Activated CD4-positive, alpha-beta memory T cell treated with anti-CD3 and anti-CD28 coated beads for 36 hours (primary cell): ENCODE measurements around the gene TSPEAR. TPM values are rescaled to one million over a fixed set of nuclear protein-coding genes. Genes with fewer than 3 reads are reported as not detected.
"Not testable (repeated sequence)": the region's sequence is repeated elsewhere in the genome, so short reads cannot be mapped to it uniquely, and the experiment has no call there.

Experiments used
- CTCF ChIA-PET: fragments of 350-600 bp; sonication (Branson Sonifier 250); formaldehyde crosslinking; loops from one replicate; lab custom pipeline; 2021; ENCODE audit warnings: antibody characterized with exemption, inconsistent platforms; lab: Charles Lee
- POLR2A ChIA-PET: fragments of 350-600 bp; sonication (Branson Sonifier 250); formaldehyde crosslinking; loops from one replicate; lab custom pipeline; 2021; ENCODE audit warnings: antibody characterized with exemption; lab: Charles Lee
- DNase-seq: peaks from one replicate; pipeline ENCODE4 v3.0.0-alpha.2; 2020
- H3K27ac Mint-ChIP-seq: one replicate; pipeline ENCODE4 v1.8.0; 2021; ENCODE audit warnings: mixed read lengths
- H3K27me3 Mint-ChIP-seq: one replicate; pipeline ENCODE4 v1.8.0; 2021; ENCODE audit warnings: mixed read lengths
- H3K36me3 Mint-ChIP-seq: one replicate; pipeline ENCODE4 v1.8.0; 2021; ENCODE audit warnings: mixed read lengths
- H3K4me1 Mint-ChIP-seq: one replicate; pipeline ENCODE4 v1.8.0; 2021; ENCODE audit warnings: low read depth, mixed read lengths
- H3K4me3 Mint-ChIP-seq: one replicate; pipeline ENCODE4 v1.8.0; 2021; ENCODE audit warnings: mild to moderate bottlenecking, mixed read lengths
- H3K9me3 Mint-ChIP-seq: one replicate; pipeline ENCODE4 v1.8.0; 2021; ENCODE audit warnings: mixed read lengths
- intact Hi-C: fragments of 100-400 bp; cut with micrococcal nuclease; formaldehyde crosslinking; loops from one replicate; pipeline ENCODE4 v1.15.1; 2023
- total RNA-seq, 2 experiments: library from RNA; stranded (reverse); gene quantifications; one replicate each; pipeline ENCODE4 v1.2.3, GENCODE V29; 2021

The TSPEAR gene
- total RNA-seq, 2 experiments from 2014 or later, result not detected

- peaks cover 6% of the 10 kb centered on the region for H3K4me1 Mint-ChIP-seq
- no peak overlapping the region for H3K4me3 Mint-ChIP-seq
- H3K36me3 Mint-ChIP-seq, result peaks cover 8% of the 10 kb centered on the region
- intact Hi-C loops, result no loop called here
- ChIA-PET POLR2A (no interaction called here), CTCF (interaction anchor here (1.6 kb wide), 1 partner anchor 13 kb away, joined by 3 read pairs; no protein-coding TSS in a partner anchor)
- H3K27ac Mint-ChIP-seq, result no peak overlapping the region
- H3K27me3 Mint-ChIP-seq, result peaks cover 72% of the 10 kb centered on the region
- DNase-seq, result no peak
- H3K9me3 Mint-ChIP-seq, result peaks cover 9% of the 10 kb centered on the region
Observed at GRCh38 chr21:44703731-44704635, 7.4 kb downstream of the TSPEAR start.

- CTCF ChIA-PET, result interaction anchor here (1.6 kb wide), 1 partner anchor 12 kb away, joined by 3 read pairs; no protein-coding TSS in a partner anchor
- Mint-ChIP-seq H3K27ac (no peak overlapping the region), H3K4me1 (peaks cover 2% of the 10 kb centered on the region), H3K36me3 (peaks cover 8% of the 10 kb centered on the region), H3K4me3 (no peak overlapping the region), H3K27me3 (peaks cover 71% of the 10 kb centered on the region), H3K9me3 (peaks cover 9% of the 10 kb centered on the region)
- intact Hi-C loops, result no loop called here
- DNase-seq, result no peak
- POLR2A ChIA-PET, result no interaction called here
Observed at GRCh38 chr21:44702973-44703730, 8.2 kb downstream of the TSPEAR start.

- Mint-ChIP-seq H3K4me3 (no peak overlapping the region), H3K9me3 (peaks cover 9% of the 10 kb centered on the region), H3K4me1 (no peaks in the 10 kb centered on the region), H3K27me3 (peaks cover 71% of the 10 kb centered on the region), H3K36me3 (peaks cover 8% of the 10 kb centered on the region), H3K27ac (no peak overlapping the region)
- intact Hi-C loops, result no loop called here
- no peak for DNase-seq
- ChIA-PET CTCF (interaction anchor here (1.6 kb wide), 1 partner anchor 11 kb away, joined by 3 read pairs; no protein-coding TSS in a partner anchor), POLR2A (no interaction called here)
Observed at GRCh38 chr21:44702111-44702972, 9.0 kb downstream of the TSPEAR start.

GRCh38 chr21:44701541-44701940, 9.8 kb downstream of the TSPEAR start:
- peaks cover 9% of the 10 kb centered on the region for H3K9me3 Mint-ChIP-seq
- H3K36me3 Mint-ChIP-seq, result peaks cover 8% of the 10 kb centered on the region
- no peak overlapping the region for H3K4me3 Mint-ChIP-seq
- ChIA-PET CTCF (no interaction called here), POLR2A (no interaction called here)
- DNase-seq, result no peak
- H3K27ac Mint-ChIP-seq, result no peak overlapping the region
- intact Hi-C loops, result no loop called here
- peaks cover 74% of the 10 kb centered on the region for H3K27me3 Mint-ChIP-seq
- H3K4me1 Mint-ChIP-seq, result no peaks in the 10 kb centered on the region

- Mint-ChIP-seq H3K9me3 (peaks cover 7% of the 10 kb centered on the region), H3K4me3 (no peak overlapping the region), H3K4me1 (no peaks in the 10 kb centered on the region), H3K27me3 (peaks cover 75% of the 10 kb centered on the region), H3K27ac (no peak overlapping the region), H3K36me3 (peaks cover 7% of the 10 kb centered on the region)
- ChIA-PET POLR2A (no interaction called here), CTCF (no interaction called here)
- intact Hi-C loops, result no loop called here
- DNase-seq, result no peak
Observed at GRCh38 chr21:44701023-44701400, 10.4 kb downstream of the TSPEAR start.

- Mint-ChIP-seq H3K27ac (no peak overlapping the region), H3K36me3 (peaks cover 3% of the 10 kb centered on the region), H3K4me1 (no peaks in the 10 kb centered on the region), H3K9me3 (peaks cover 2% of the 10 kb centered on the region), H3K4me3 (no peak overlapping the region), H3K27me3 (peaks cover 72% of the 10 kb centered on the region)
- intact Hi-C loops, result no loop called here
- POLR2A ChIA-PET, result no interaction called here
- DNase-seq, result no peak
- CTCF ChIA-PET, result interaction anchor here (1.2 kb wide), 1 partner anchor 43 kb away, joined by 3 read pairs; the partner anchor contains the start of gene KRTAP12-3
Observed at GRCh38 chr21:44700101-44701022, 11.0 kb downstream of the TSPEAR start.

- no peak overlapping the region for H3K4me3 Mint-ChIP-seq
- H3K27me3 Mint-ChIP-seq, result peaks cover 64% of the 10 kb centered on the region
- no peak overlapping the region for H3K27ac Mint-ChIP-seq
- POLR2A ChIA-PET, result no interaction called here
- no peaks in the 10 kb centered on the region for H3K36me3 Mint-ChIP-seq
- CTCF ChIA-PET, result interaction anchor here (1.2 kb wide), 1 partner anchor 42 kb away, joined by 3 read pairs; the partner anchor contains the start of gene KRTAP12-3
- peaks cover 1% of the 10 kb centered on the region for H3K4me1 Mint-ChIP-seq
- DNase-seq, result no peak
- H3K9me3 Mint-ChIP-seq, result no peaks in the 10 kb centered on the region
- intact Hi-C loops, result no loop called here
Observed at GRCh38 chr21:44699502-44700001, 11.8 kb downstream of the TSPEAR start.

GRCh38 chr21:44697811-44698734, 13.3 kb downstream of the TSPEAR start:
- intact Hi-C loops, result no loop called here
- ChIA-PET CTCF (no interaction called here), POLR2A (no interaction called here)
- no peak for DNase-seq
- Mint-ChIP-seq H3K27me3 (peaks cover 58% of the 10 kb centered on the region), H3K4me1 (peaks cover 3% of the 10 kb centered on the region), H3K36me3 (peaks cover under 1% of the 10 kb centered on the region), H3K27ac (no peak overlapping the region), H3K9me3 (peaks cover 6% of the 10 kb centered on the region), H3K4me3 (no peak overlapping the region)

- H3K36me3 Mint-ChIP-seq, H3K27ac Mint-ChIP-seq, H3K4me1 Mint-ChIP-seq, intact Hi-C loops, H3K4me3 Mint-ChIP-seq, DNase-seq: not testable (repeated sequence)
- Mint-ChIP-seq H3K9me3 (peaks cover 14% of the 10 kb centered on the region), H3K27me3 (peaks cover 50% of the 10 kb centered on the region)
- ChIA-PET CTCF (interaction anchor here (1.0 kb wide), 1 partner anchor 96 kb away, joined by 4 read pairs; no protein-coding TSS in a partner anchor), POLR2A (interaction anchor here (0.6 kb wide), 1 partner anchor 645 kb away, joined by 4 read pairs; no protein-coding TSS in a partner anchor)
Observed at GRCh38 chr21:44697172-44697810, 14.1 kb downstream of the TSPEAR start, which contains the start of gene KRTAP10-12. Gene KRTAP10-12 (plus strand): TSS chr21:44697172. CDS start chr21:44697202, 30 bp downstream.
